ENCODE data around the gene ANO6.
A peak's percentile ranks its signal among the peaks of the same experiment; 100 is the strongest.
"Not testable (repeated sequence)": the region's sequence is repeated elsewhere in the genome, so short reads cannot be mapped to it uniquely, and the experiment has no call there.

The ANO6 gene

GRCh38 chr12:45349916-45350315 lies 134.0 kb downstream of the ANO6 start:
- no peak for DNase-seq (ENCODE audit: low spot score)

GRCh38 chr12:45350861-45351260 lies 135.0 kb downstream of the ANO6 start:
- no peak for DNase-seq (ENCODE audit: low spot score)

GRCh38 chr12:45351921-45352670 lies 136.2 kb downstream of the ANO6 start:
- no peak for DNase-seq (ENCODE audit: low spot score)

GRCh38 chr12:45353944-45354343 lies 138.0 kb downstream of the ANO6 start:
- DNase-seq (ENCODE audit: low spot score), result no peak

GRCh38 chr12:45354399-45354798 lies 138.5 kb downstream of the ANO6 start:
- peak; percentile 81 for DNase-seq (ENCODE audit: low spot score)

- DNase-seq (ENCODE audit: low spot score), result no peak
Observed at GRCh38 chr12:45355730-45356129, 139.8 kb downstream of the ANO6 start.

GRCh38 chr12:45356822-45357538 lies 141.1 kb downstream of the ANO6 start:
- DNase-seq (ENCODE audit: low spot score), result no peak

GRCh38 chr12:45357539-45358417 lies 141.9 kb downstream of the ANO6 start:
- no peak for DNase-seq (ENCODE audit: low spot score)

GRCh38 chr12:45362291-45362690 lies 146.4 kb downstream of the ANO6 start:
- no peak for DNase-seq (ENCODE audit: low spot score)

GRCh38 chr12:45363903-45364302 lies 148.0 kb downstream of the ANO6 start:
- DNase-seq (ENCODE audit: low spot score), result no peak

- DNase-seq (ENCODE audit: low spot score), result peak; percentile 54
Observed at GRCh38 chr12:45368841-45369489, 153.1 kb downstream of the ANO6 start.

GRCh38 chr12:45377815-45378214 lies 161.9 kb downstream of the ANO6 start:
- no peak for DNase-seq (ENCODE audit: low spot score)

- DNase-seq (ENCODE audit: low spot score), result peak; percentile 6
Observed at GRCh38 chr12:45379261-45379660, 163.4 kb downstream of the ANO6 start.

- DNase-seq (ENCODE audit: low spot score), result peak; percentile 31
Observed at GRCh38 chr12:45381351-45381750, 165.5 kb downstream of the ANO6 start.

- DNase-seq (ENCODE audit: low spot score), result peak; percentile 34
Observed at GRCh38 chr12:45388545-45388944, 172.7 kb downstream of the ANO6 start.

GRCh38 chr12:45389426-45389825 lies 173.5 kb downstream of the ANO6 start:
- DNase-seq (ENCODE audit: low spot score), result no peak

- DNase-seq (ENCODE audit: low spot score), result not testable (repeated sequence)
Observed at GRCh38 chr12:45397499-45397898, 181.6 kb downstream of the ANO6 start.

GRCh38 chr12:45398552-45398951 lies 182.7 kb downstream of the ANO6 start:
- DNase-seq (ENCODE audit: low spot score), result no peak

- no peak for DNase-seq (ENCODE audit: low spot score)
Observed at GRCh38 chr12:45400991-45401390, 185.1 kb downstream of the ANO6 start.

GRCh38 chr12:45402288-45402687 lies 186.4 kb downstream of the ANO6 start:
- DNase-seq (ENCODE audit: low spot score), result no peak

- no peak for DNase-seq (ENCODE audit: low spot score)
Observed at GRCh38 chr12:45406988-45407850, 191.3 kb downstream of the ANO6 start.

Measured in kidney tubule cell (primary cell).